Measurements from ENCODE around the gene C14orf132. TPM values are rescaled to one million over a fixed set of nuclear protein-coding genes. Genes with fewer than 3 reads are reported as not detected.

The C14orf132 gene
- total and polyA plus RNA-seq, 2 donors (not counting 1 experiment from before 2014, with no cell fraction given) = 0.30 to 0.85 TPM

GRCh38 chr14:96029089-96029645 lies 10.0 kb upstream of the C14orf132 start:
- CTCF ChIA-PET = no interaction called here
- H3K4me3 ChIP-seq (ENCODE audit: control extremely low read depth in 1 of 5, extremely low read depth in 1 of 5, insufficient read depth in 1 of 5, low read depth in 2 of 5, low read length in 4 of 5) = no peak overlapping the region
- no peak overlapping the region for H3K4me2 ChIP-seq (replicated peaks; ENCODE audit: low read depth, low read length, poor library complexity, severe bottlenecking)
- H3K27ac Mint-ChIP-seq = no peak overlapping the region
- intact Hi-C loops (cut with micrococcal nuclease) = no loop called here
- H3K4me1 ChIP-seq (ENCODE audit: control insufficient read depth in 2 of 2, insufficient read depth in 2 of 2, low read length in 2 of 2) = no peaks in the 10 kb centered on the region
- POLR2A ChIA-PET = no interaction called here
- TF ChIP-seq EZH2 (IDR thresholded peaks at IDR 0.05; ENCODE audit: borderline replicate concordance, insufficient read depth, low read depth, low read length, poor library complexity, severe bottlenecking) (no peak), CTCF (IDR thresholded peaks at IDR 0.05) (no peak)
- no peaks in the 10 kb centered on the region for H3K9me3 ChIP-seq (ENCODE audit: control extremely low read depth in 1 of 3, control insufficient read depth in 2 of 3, insufficient read depth in 1 of 3, low read length in 2 of 3)
- H4K20me1 ChIP-seq (ENCODE audit: control insufficient read depth, insufficient read depth, low read length, poor library complexity, severe bottlenecking) = no peaks in the 10 kb centered on the region
- H3K36me3 ChIP-seq (replicated peaks in 1 of 2; ENCODE audit: control extremely low read depth in 1 of 2, control insufficient read depth in 1 of 2, extremely low read depth in 1 of 2, insufficient read depth in 2 of 2, low read length in 1 of 2) = no peaks in the 10 kb centered on the region
- WGBS (ENCODE audit: insufficient coverage) = 73% methylated on average over 3 of the region's 4 CpGs
- DNase-seq (no peak), ATAC-seq (ENCODE audit: low read depth) (no peak)
- H3K4me3 Mint-ChIP-seq = no peak overlapping the region
- H2AFZ ChIP-seq (ENCODE audit: insufficient read depth, low read depth, low read length, poor library complexity, severe bottlenecking) = no peak overlapping the region
- no peaks in the 10 kb centered on the region for H3K9me3 Mint-ChIP-seq (ENCODE audit: insufficient read depth)
- H3K27me3 Mint-ChIP-seq = peaks cover 23% of the 10 kb centered on the region
- no peaks in the 10 kb centered on the region for H3K79me2 ChIP-seq (ENCODE audit: control insufficient read depth, insufficient read depth, low read length)
- no peak overlapping the region for H3K9ac ChIP-seq (ENCODE audit: low read length)
- no peak overlapping the region for H3K27ac ChIP-seq (ENCODE audit: low read length in 2 of 2)
- H3K4me1 Mint-ChIP-seq = no peaks in the 10 kb centered on the region
- H3K27me3 ChIP-seq (replicated peaks in 1 of 4; ENCODE audit: control extremely low read depth in 1 of 4, control insufficient read depth in 3 of 4, insufficient read depth in 4 of 4, low read length in 3 of 4) = peaks cover 0 to 5% (median 0%) of the 10 kb centered on the region in 4 experiments

GRCh38 chr14:96030108-96030760 lies 8.9 kb upstream of the C14orf132 start:
- ChIA-PET POLR2A (no interaction called here), CTCF (no interaction called here)
- TF ChIP-seq EZH2 (IDR thresholded peaks at IDR 0.05; ENCODE audit: borderline replicate concordance, insufficient read depth, low read depth, low read length, poor library complexity, severe bottlenecking) = no peak
- TF ChIP-seq CTCF (IDR thresholded peaks at IDR 0.05) = no peak
- Histone ChIP-seq H4K20me1 (ENCODE audit: control insufficient read depth, insufficient read depth, low read length, poor library complexity, severe bottlenecking) (no peaks in the 10 kb centered on the region), H2AFZ (ENCODE audit: insufficient read depth, low read depth, low read length, poor library complexity, severe bottlenecking) (no peak overlapping the region), H3K4me3 (ENCODE audit: control extremely low read depth in 1 of 5, extremely low read depth in 1 of 5, insufficient read depth in 1 of 5, low read depth in 2 of 5, low read length in 4 of 5) (no peak overlapping the region), H3K27ac (ENCODE audit: low read length in 2 of 2) (no peak overlapping the region), H3K36me3 (replicated peaks in 1 of 2; ENCODE audit: control extremely low read depth in 1 of 2, control insufficient read depth in 1 of 2, extremely low read depth in 1 of 2, insufficient read depth in 2 of 2, low read length in 1 of 2) (no peaks in the 10 kb centered on the region), H3K9ac (ENCODE audit: low read length) (no peak overlapping the region), H3K4me1 (ENCODE audit: control insufficient read depth in 2 of 2, insufficient read depth in 2 of 2, low read length in 2 of 2) (no peaks in the 10 kb centered on the region), H3K27me3 (replicated peaks in 1 of 4; ENCODE audit: control extremely low read depth in 1 of 4, control insufficient read depth in 3 of 4, insufficient read depth in 4 of 4, low read length in 3 of 4) (peaks cover 0 to 5% (median 0%) of the 10 kb centered on the region in 4 experiments), H3K4me2 (replicated peaks; ENCODE audit: low read depth, low read length, poor library complexity, severe bottlenecking) (no peak overlapping the region), H3K79me2 (ENCODE audit: control insufficient read depth, insufficient read depth, low read length) (no peaks in the 10 kb centered on the region), H3K9me3 (ENCODE audit: control extremely low read depth in 1 of 3, control insufficient read depth in 2 of 3, insufficient read depth in 1 of 3, low read length in 2 of 3) (no peaks in the 10 kb centered on the region)
- Mint-ChIP-seq H3K27me3 (peaks cover 20% of the 10 kb centered on the region), H3K9me3 (ENCODE audit: insufficient read depth) (peaks cover 2% of the 10 kb centered on the region), H3K27ac (no peak overlapping the region), H3K4me1 (no peaks in the 10 kb centered on the region), H3K4me3 (no peak overlapping the region)
- ATAC-seq (ENCODE audit: low read depth) = no peak
- no peak for DNase-seq
- intact Hi-C loops (cut with micrococcal nuclease) = no loop called here
- 75% methylated on average over 9 of the region's 11 CpGs for WGBS (ENCODE audit: insufficient coverage)

All from B cell (primary cell).